Breast epithelium (tissue), 4 donors: ENCODE measurements around the gene STOX2. TPM values are rescaled to one million over a fixed set of nuclear protein-coding genes. Genes with fewer than 3 reads are reported as not detected.

Experiments
- DNase-seq, 2 donors: peaks; one replicate each; pipeline ENCODE4 v3.0.0-alpha.2; 2019; ENCODE audit warnings: low spot score in 2 of 2
- H3K27ac ChIP-seq, 2 donors: fragments of 200-600 bp; sonication (generic) in 1 of 2; one replicate each; pipeline ENCODE4 v1.5.1; 2016 to 2019; ENCODE audit warnings: mild to moderate bottlenecking in 1 of 2
- H3K27me3 ChIP-seq, 2 donors: fragments of 200-600 bp; sonication (generic) in 1 of 2; one replicate each; pipeline versions ENCODE4 v1.5.1 to v1.6.0; 2017 to 2019; ENCODE audit warnings: control low read depth in 1 of 2, mild to moderate bottlenecking in 1 of 2
- H3K36me3 ChIP-seq: fragments of 200-600 bp; one replicate; pipeline ENCODE4 v1.5.1; 2019
- H3K4me1 ChIP-seq, 2 donors: fragments of 200-600 bp; sonication (generic); one replicate each; pipeline ENCODE4 v1.5.1; 2016 to 2019; ENCODE audit warnings: control low read depth in 1 of 2
- H3K4me3 ChIP-seq, 3 donors: fragments of 200-600 bp; sonication (generic); 1 replicate in 2 of 3; 2 replicates in 1 of 3; pipeline ENCODE4 v1.5.1; 2016 to 2019; ENCODE audit warnings: mild to moderate bottlenecking in 3 of 3, moderate library complexity in 2 of 3
- H3K9me3 ChIP-seq, 2 donors: fragments of 200-600 bp; sonication (generic) in 1 of 2; one replicate each; pipeline ENCODE4 v1.5.1; 2016 to 2019; ENCODE audit warnings: control low read depth in 1 of 2
- POLR2A ChIP-seq: fragments of 450-650 bp; IDR thresholded peaks from one replicate; pipeline ENCODE4 v1.6.1; 2016; ENCODE audit warnings: antibody characterized with exemption, mild to moderate bottlenecking, moderate library complexity
- POLR2AphosphoS5 ChIP-seq, 3 donors: sonication (generic); formaldehyde crosslinking; IDR thresholded peaks; one replicate each; pipeline ENCODE4 v1.6.1; 2017; ENCODE audit warnings: antibody characterized with exemption in 3 of 3
- intact Hi-C: fragments of 100-400 bp; cut with DNase I; formaldehyde crosslinking; loops from one replicate; pipeline ENCODE4 v1.15.1; 2023; ENCODE audit warnings: low total_unique reads
- total RNA-seq, 3 donors: library from RNA; depleted of rRNA; stranded (reverse); fragments of >200 nt; gene quantifications; one replicate each; pipeline ENCODE4 v1.1.0, GENCODE V29; 2016
- TF ChIP-seq, protein P1 (sequence below), 3 donors: fragments of 450-650 bp; IDR thresholded peaks; one replicate each; pipeline ENCODE4 v1.5.1; 2016 to 2017; ENCODE audit warnings: antibody characterized with exemption in 3 of 3, mild to moderate bottlenecking in 3 of 3, moderate library complexity in 3 of 3

STOX2 gene
- total RNA-seq, 3 donors from 2014 or later, result 7.9 to 11.2 (median 10.7) TPM

DNA sequence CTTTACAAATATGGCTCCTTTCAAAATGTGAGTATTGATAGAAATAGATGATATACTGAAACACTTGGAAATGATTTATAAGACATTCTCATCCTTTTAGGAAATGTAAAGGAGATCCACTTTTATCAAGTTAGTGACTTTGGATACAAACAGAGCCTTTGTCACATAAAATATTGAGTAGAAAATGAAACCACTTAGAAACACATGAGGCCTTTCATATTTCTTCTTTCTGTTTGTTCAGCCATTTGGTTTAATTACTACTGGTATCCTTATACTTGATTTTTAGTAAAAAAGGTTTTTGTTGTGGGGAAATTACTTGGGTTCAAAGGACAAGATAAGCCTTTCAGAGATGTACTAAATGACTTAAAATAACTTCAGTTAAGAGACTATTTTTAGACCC, 4.1 kb downstream of the STOX2 start:
- no peak for DNase-seq
- Histone ChIP-seq H3K36me3 (no peaks in the 10 kb centered on the region), H3K4me3 (no peak overlapping the region), H3K27me3 (no peaks in the 10 kb centered on the region), H3K9me3 (no peaks in the 10 kb centered on the region), H3K27ac (no peak overlapping the region), H3K4me1 (no peaks in the 10 kb centered on the region)
- intact Hi-C loops, result no loop called here
- TF ChIP-seq POLR2AphosphoS5 (IDR thresholded peaks at IDR 0.05) (no peak), POLR2A (no peak)
- TF ChIP-seq, protein P1, sequence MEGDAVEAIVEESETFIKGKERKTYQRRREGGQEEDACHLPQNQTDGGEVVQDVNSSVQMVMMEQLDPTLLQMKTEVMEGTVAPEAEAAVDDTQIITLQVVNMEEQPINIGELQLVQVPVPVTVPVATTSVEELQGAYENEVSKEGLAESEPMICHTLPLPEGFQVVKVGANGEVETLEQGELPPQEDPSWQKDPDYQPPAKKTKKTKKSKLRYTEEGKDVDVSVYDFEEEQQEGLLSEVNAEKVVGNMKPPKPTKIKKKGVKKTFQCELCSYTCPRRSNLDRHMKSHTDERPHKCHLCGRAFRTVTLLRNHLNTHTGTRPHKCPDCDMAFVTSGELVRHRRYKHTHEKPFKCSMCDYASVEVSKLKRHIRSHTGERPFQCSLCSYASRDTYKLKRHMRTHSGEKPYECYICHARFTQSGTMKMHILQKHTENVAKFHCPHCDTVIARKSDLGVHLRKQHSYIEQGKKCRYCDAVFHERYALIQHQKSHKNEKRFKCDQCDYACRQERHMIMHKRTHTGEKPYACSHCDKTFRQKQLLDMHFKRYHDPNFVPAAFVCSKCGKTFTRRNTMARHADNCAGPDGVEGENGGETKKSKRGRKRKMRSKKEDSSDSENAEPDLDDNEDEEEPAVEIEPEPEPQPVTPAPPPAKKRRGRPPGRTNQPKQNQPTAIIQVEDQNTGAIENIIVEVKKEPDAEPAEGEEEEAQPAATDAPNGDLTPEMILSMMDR (IDR thresholded peaks at IDR 0.05), result no peak

DNA sequence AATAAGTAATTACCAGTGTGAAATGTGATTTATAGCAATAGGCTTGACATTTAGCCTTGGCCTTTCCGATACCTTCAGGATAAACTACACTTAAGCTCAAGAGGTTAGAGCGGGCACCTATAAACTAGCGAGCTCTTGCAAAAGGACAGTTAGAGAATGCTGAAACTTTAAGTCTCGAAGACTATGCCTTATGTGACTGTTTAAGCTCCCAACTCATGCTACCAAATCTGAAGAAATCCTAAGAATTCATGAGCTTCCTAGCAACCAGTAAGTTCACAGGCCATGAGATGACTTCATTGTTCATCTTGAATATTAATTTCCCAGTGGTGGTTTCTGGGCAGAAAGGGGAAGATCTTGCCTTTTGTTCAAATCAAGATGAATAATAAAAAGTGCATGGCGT, 4.7 kb downstream of the STOX2 start:
- intact Hi-C loops, result no loop called here
- no peak for DNase-seq
- H3K27ac ChIP-seq, result no peak overlapping the region

DNA sequence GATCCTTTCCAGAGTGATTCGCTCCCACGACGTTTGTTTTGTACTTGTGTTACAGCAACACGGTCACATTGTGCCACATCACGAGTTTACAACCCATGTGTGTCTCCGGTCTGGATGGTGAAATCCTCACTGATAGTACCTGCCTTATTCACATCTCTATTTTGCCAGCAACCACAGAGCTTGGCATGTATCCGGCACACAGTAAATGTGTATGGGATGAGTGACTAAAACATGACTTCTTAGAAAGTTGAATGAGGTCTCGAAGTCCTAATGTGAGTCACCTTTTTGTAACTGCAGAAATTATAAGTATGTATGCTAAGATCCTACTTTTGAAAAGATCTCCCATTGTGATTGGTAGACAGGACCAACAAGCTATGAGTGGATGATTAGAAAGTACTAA, 7.5 kb downstream of the STOX2 start:
- Histone ChIP-seq H3K9me3 (no peaks in the 10 kb centered on the region), H3K4me3 (no peak overlapping the region), H3K27me3 (no peaks in the 10 kb centered on the region), H3K36me3 (no peaks in the 10 kb centered on the region), H3K27ac (no peak overlapping the region), H3K4me1 (no peaks in the 10 kb centered on the region)
- TF ChIP-seq POLR2AphosphoS5 (IDR thresholded peaks at IDR 0.05), result no peak
- TF ChIP-seq, protein P1 (IDR thresholded peaks at IDR 0.05), result no peak
- TF ChIP-seq POLR2A, result no peak
- intact Hi-C loops, result no loop called here
- DNase-seq, result no peak

More for the DNA sequence above, 4.7 kb downstream of the STOX2 start:
- TF ChIP-seq POLR2A (no peak), POLR2AphosphoS5 (IDR thresholded peaks at IDR 0.05) (no peak)
- TF ChIP-seq, protein P1 (IDR thresholded peaks at IDR 0.05), result no peak
- no peaks in the 10 kb centered on the region for H3K36me3 ChIP-seq
- H3K9me3 ChIP-seq, result no peaks in the 10 kb centered on the region
- H3K4me1 ChIP-seq, result no peaks in the 10 kb centered on the region
- H3K4me3 ChIP-seq, result no peak overlapping the region
- no peaks in the 10 kb centered on the region for H3K27me3 ChIP-seq

DNA sequence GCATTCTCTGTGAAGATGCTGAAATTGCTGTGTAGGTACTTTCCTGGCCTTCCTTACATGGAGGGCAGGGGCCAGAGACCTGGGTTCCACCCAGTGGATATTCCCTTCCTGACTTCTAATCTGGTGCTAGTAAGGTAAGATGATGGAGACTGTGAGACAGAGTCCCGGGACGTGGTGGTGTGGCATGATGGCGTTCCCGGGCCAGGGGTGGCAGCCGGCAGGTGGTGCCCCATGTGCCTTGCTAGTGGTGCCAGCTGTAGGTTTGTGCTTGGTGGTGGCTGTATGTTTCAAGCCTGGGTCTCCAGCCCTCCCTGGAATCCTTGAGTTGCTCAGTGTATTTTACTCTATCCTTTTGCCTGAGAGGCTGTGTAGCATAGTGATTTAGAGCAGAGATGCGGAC, 10.9 kb downstream of the STOX2 start:
- Histone ChIP-seq H3K4me1 (no peaks in the 10 kb centered on the region), H3K27me3 (no peaks in the 10 kb centered on the region), H3K9me3 (no peaks in the 10 kb centered on the region), H3K4me3 (no peak overlapping the region), H3K36me3 (no peaks in the 10 kb centered on the region), H3K27ac (no peak overlapping the region)
- intact Hi-C loops, result no loop called here
- DNase-seq, result no peak
- TF ChIP-seq POLR2AphosphoS5 (IDR thresholded peaks at IDR 0.05) (no peak), POLR2A (no peak)
- TF ChIP-seq, protein P1 (IDR thresholded peaks at IDR 0.05), result no peak

DNA sequence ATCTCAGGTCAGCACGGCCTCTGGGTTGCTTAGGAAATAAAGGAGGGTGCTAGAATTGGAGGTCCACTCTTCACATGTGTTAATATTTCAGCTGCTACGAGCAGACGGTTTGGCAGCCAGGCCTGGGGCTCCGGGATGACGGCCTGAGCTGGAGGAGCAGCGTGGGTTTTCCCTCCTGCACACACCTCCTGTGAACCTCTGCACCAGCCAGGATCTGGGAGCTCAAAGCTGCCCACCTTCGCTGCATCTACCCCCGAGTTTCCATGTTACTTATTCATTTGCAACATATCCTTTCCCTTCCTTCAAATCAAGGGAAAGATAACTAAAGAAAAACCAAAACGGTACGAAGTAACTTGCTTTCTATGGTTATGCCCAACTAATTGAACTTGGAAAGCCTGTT, 13.6 kb downstream of the STOX2 start:
- intact Hi-C loops, result no loop called here
- Histone ChIP-seq H3K4me3 (no peak overlapping the region), H3K4me1 (no peaks in the 10 kb centered on the region), H3K36me3 (no peaks in the 10 kb centered on the region), H3K27ac (no peak overlapping the region), H3K9me3 (no peaks in the 10 kb centered on the region), H3K27me3 (no peaks in the 10 kb centered on the region)
- TF ChIP-seq, protein P1 (IDR thresholded peaks at IDR 0.05), result no peak
- no peak for TF ChIP-seq POLR2A
- TF ChIP-seq POLR2AphosphoS5 (IDR thresholded peaks at IDR 0.05), result no peak
- DNase-seq, result no peak
